Neural cell (in vitro differentiated cells): ENCODE measurements around the gene SCGN. TPM values are rescaled to one million over a fixed set of nuclear protein-coding genes. Genes with fewer than 3 reads are reported as not detected.

Experiments used
- H2AFZ ChIP-seq: fragments of 200-600, 300-800 bp; sonication (generic), shearing (Covaris generic); 2 replicates; pipeline ENCODE4 v1.6.0; 2014; ENCODE audit warnings: low read depth, mild to moderate bottlenecking, antibody characterized with exemption, low read length, moderate library complexity
- H3F3A ChIP-seq: fragments of 200-600 bp; shearing (Covaris generic); 2 replicates; pipeline ENCODE4 v1.6.1; 2016; ENCODE audit warnings: mild to moderate bottlenecking, moderate library complexity, mixed read lengths, antibody characterized with exemption, low read length; ENCODE audit not compliant: insufficient read depth, poor library complexity, severe bottlenecking
- H3K27ac ChIP-seq: fragments of 200-600, 300-800 bp; sonication (generic), shearing (Covaris generic); 2 replicates; pipeline ENCODE4 v1.5.1; 2014; ENCODE audit warnings: mild to moderate bottlenecking, low read length, moderate library complexity
- H3K27me3 ChIP-seq: fragments of 300-800, 200-600 bp; sonication (generic), shearing (Covaris generic); 2 replicates; pipeline ENCODE4 v1.6.0; 2014; ENCODE audit warnings: mild to moderate bottlenecking, low read depth, low read length, moderate library complexity; ENCODE audit not compliant: insufficient read depth
- H3K36me3 ChIP-seq: fragments of 300-800, 200-600 bp; sonication (generic), shearing (Covaris generic); 2 replicates; pipeline ENCODE4 v1.5.1; 2014; ENCODE audit warnings: mild to moderate bottlenecking, antibody characterized with exemption, low read length, moderate library complexity; ENCODE audit not compliant: insufficient read depth
- H3K4me2 ChIP-seq: fragments of 300-800, 200-600 bp; sonication (generic), shearing (Covaris generic); 2 replicates; pipeline ENCODE4 v1.6.0; 2014; ENCODE audit warnings: mild to moderate bottlenecking, low read length
- H3K4me3 ChIP-seq: fragments of 300-800, 200-600 bp; sonication (generic), shearing (Covaris generic); 2 replicates; pipeline ENCODE4 v1.5.1; 2014; ENCODE audit warnings: mild to moderate bottlenecking, low read length, moderate library complexity
- H3K79me2 ChIP-seq: fragments of 200-600 bp; shearing (Covaris generic); replicated peaks from 2 replicates; pipeline ENCODE4 v1.6.0; 2014; ENCODE audit warnings: mild to moderate bottlenecking, low read length, moderate library complexity; ENCODE audit not compliant: insufficient read depth
- H3K9ac ChIP-seq: fragments of 300-800, 200-600 bp; sonication (generic), shearing (Covaris generic); 2 replicates; pipeline ENCODE4 v1.6.1; 2016; ENCODE audit warnings: mild to moderate bottlenecking, low read length, mixed read lengths
- H3K9me2 ChIP-seq: fragments of 200-600 bp; shearing (Covaris generic); 2 replicates; pipeline ENCODE4 v1.6.1; 2016; ENCODE audit warnings: mild to moderate bottlenecking, low read length, mixed read lengths; ENCODE audit not compliant: insufficient read depth
- H3K9me3 ChIP-seq: fragments of 200-600, 300-800 bp; sonication (generic), shearing (Covaris generic); 2 replicates; pipeline ENCODE4 v1.6.1; 2016; ENCODE audit warnings: mild to moderate bottlenecking, mixed run types, low read length, moderate library complexity, mixed read lengths
- H4K20me1 ChIP-seq: fragments of 200-600 bp; shearing (Covaris generic); 2 replicates; pipeline ENCODE4 v1.6.1; 2016; ENCODE audit warnings: mild to moderate bottlenecking, mixed run types; ENCODE audit not compliant: insufficient read depth
- CTCF ChIP-seq: fragments of 450-650 bp; IDR thresholded peaks from 2 replicates; pipeline ENCODE4 v1.5.1; 2014; ENCODE audit warnings: antibody characterized with exemption, mild to moderate bottlenecking, moderate library complexity; ENCODE audit not compliant: poor library complexity, severe bottlenecking
- EP300 ChIP-seq: fragments of 450-650 bp; conservative IDR thresholded peaks from 2 replicates; pipeline ENCODE4 v1.6.1; 2014; ENCODE audit warnings: antibody characterized with exemption, mild to moderate bottlenecking, moderate library complexity; ENCODE audit not compliant: poor library complexity, severe bottlenecking
- EZH2 ChIP-seq: fragments of 200-600, 300-800 bp; shearing (Covaris generic), sonication (generic); IDR thresholded peaks from 2 replicates; pipeline ENCODE4 v1.6.1; 2014; ENCODE audit warnings: antibody characterized with exemption, low read length, borderline replicate concordance, mild to moderate bottlenecking; ENCODE audit not compliant: insufficient read depth, poor library complexity, severe bottlenecking
- MXI1 ChIP-seq: fragments of 450-650 bp; conservative IDR thresholded peaks from 2 replicates; pipeline ENCODE4 v1.6.1; 2014; ENCODE audit warnings: antibody characterized with exemption, mild to moderate bottlenecking; ENCODE audit not compliant: poor library complexity, severe bottlenecking
- POLR2AphosphoS5 ChIP-seq: IDR thresholded peaks from 2 replicates; pipeline ENCODE4 v1.6.1; 2012
- RAD21 ChIP-seq: fragments of 450-650 bp; conservative IDR thresholded peaks from 2 replicates; pipeline ENCODE4 v1.6.1; 2014; ENCODE audit warnings: antibody characterized with exemption, mild to moderate bottlenecking, moderate library complexity
- REST ChIP-seq: IDR thresholded peaks from 2 replicates; pipeline ENCODE4 v1.6.1; 2012; ENCODE audit warnings: borderline replicate concordance
- SMC3 ChIP-seq: fragments of 450-650 bp; conservative IDR thresholded peaks from 2 replicates; pipeline ENCODE4 v1.6.1; 2014; ENCODE audit warnings: antibody characterized with exemption, mild to moderate bottlenecking, moderate library complexity; ENCODE audit not compliant: poor library complexity
- TAF1 ChIP-seq: IDR thresholded peaks from 2 replicates; pipeline ENCODE4 v1.6.1; 2012; ENCODE audit warnings: low read depth
- polyA plus RNA-seq: library from polyadenylated mRNA; depleted of rRNA; stranded (reverse); fragments of >200 nt; gene quantifications from 2 replicates; pipeline ENCODE4 v1.2.3, GENCODE V29; 2014

The SCGN gene
- polyA plus RNA-seq, 1 donor from 2014 or later = 254 TPM

GRCh38 chr6:25691894-25692293 is 39.9 kb downstream of the SCGN start:
- H3K9me2 ChIP-seq = no peaks in the 10 kb centered on the region
- no peaks in the 10 kb centered on the region for H3K27me3 ChIP-seq
- H2AFZ ChIP-seq = no peak overlapping the region
- no peak for TF ChIP-seq REST
- TF ChIP-seq EP300 = no peak
- TF ChIP-seq TAF1 = no peak
- TF ChIP-seq EZH2 = no peak
- TF ChIP-seq MXI1 = no peak
- no peak for TF ChIP-seq POLR2AphosphoS5
- TF ChIP-seq RAD21 = no peak
- TF ChIP-seq CTCF = no peak
- no peak for TF ChIP-seq SMC3
- no peak overlapping the region for H3K27ac ChIP-seq
- H3K79me2 ChIP-seq = no peaks in the 10 kb centered on the region
- H3F3A ChIP-seq = no peaks in the 10 kb centered on the region
- no peaks in the 10 kb centered on the region for H3K36me3 ChIP-seq
- H3K9me3 ChIP-seq = no peaks in the 10 kb centered on the region
- no peaks in the 10 kb centered on the region for H4K20me1 ChIP-seq
- no peak overlapping the region for H3K4me2 ChIP-seq
- H3K4me3 ChIP-seq = no peak overlapping the region
- H3K9ac ChIP-seq = no peak overlapping the region

GRCh38 chr6:25692472-25692871 is 40.5 kb downstream of the SCGN start:
- H4K20me1 ChIP-seq = no peaks in the 10 kb centered on the region
- H3K9me2 ChIP-seq = no peaks in the 10 kb centered on the region
- no peak overlapping the region for H3K4me2 ChIP-seq
- no peak overlapping the region for H2AFZ ChIP-seq
- no peaks in the 10 kb centered on the region for H3K27me3 ChIP-seq
- no peak overlapping the region for H3K9ac ChIP-seq
- H3F3A ChIP-seq = no peaks in the 10 kb centered on the region
- H3K27ac ChIP-seq = no peak overlapping the region
- no peaks in the 10 kb centered on the region for H3K9me3 ChIP-seq
- no peaks in the 10 kb centered on the region for H3K36me3 ChIP-seq
- H3K79me2 ChIP-seq = no peaks in the 10 kb centered on the region
- TF ChIP-seq EP300 (no peak), REST (no peak), TAF1 (no peak), EZH2 (no peak), POLR2AphosphoS5 (no peak), SMC3 (no peak), CTCF (no peak), MXI1 (no peak), RAD21 (no peak)
- H3K4me3 ChIP-seq = no peak overlapping the region
